T-helper 2 cell treated with Interferon-gamma antibody and Interleukin-4, amounts not matched to agents 5 μg/mL and 100 μg/mL, for 36 hours (primary cell): ENCODE data around the gene IGF2.

Source experiments
- DNase-seq: peaks from one replicate; pipeline ENCODE4 v3.0.0; 2021; ENCODE audit warnings: low spot score
- H3K27ac Mint-ChIP-seq: one replicate; pipeline ENCODE4 v1.8.0; 2021; ENCODE audit warnings: mild to moderate bottlenecking, mixed read lengths
- H3K27me3 Mint-ChIP-seq: one replicate; pipeline ENCODE4 v1.8.0; 2021; ENCODE audit warnings: low read depth, mixed read lengths
- H3K36me3 Mint-ChIP-seq: one replicate; pipeline ENCODE4 v1.8.0; 2021; ENCODE audit warnings: low read depth, mixed read lengths
- H3K4me1 Mint-ChIP-seq: one replicate; pipeline ENCODE4 v1.8.0; 2021; ENCODE audit warnings: low read depth, mixed read lengths
- H3K4me3 Mint-ChIP-seq: one replicate; pipeline ENCODE4 v1.8.0; 2022; ENCODE audit warnings: mild to moderate bottlenecking, moderate library complexity, mixed read lengths
- H3K9me3 Mint-ChIP-seq: one replicate; pipeline ENCODE4 v1.8.0; 2021; ENCODE audit warnings: mixed read lengths

IGF2 gene

GRCh38 chr11:2121227-2122130 lies 17.7 kb downstream of the IGF2 start:
- no peaks in the 10 kb centered on the region for H3K36me3 Mint-ChIP-seq
- no peaks in the 10 kb centered on the region for H3K4me1 Mint-ChIP-seq
- H3K9me3 Mint-ChIP-seq, result no peaks in the 10 kb centered on the region
- peaks cover 8% of the 10 kb centered on the region for H3K27me3 Mint-ChIP-seq
- H3K4me3 Mint-ChIP-seq, result no peak overlapping the region
- no peak overlapping the region for H3K27ac Mint-ChIP-seq
- no peak for DNase-seq

GRCh38 chr11:2120359-2121100 lies 18.7 kb downstream of the IGF2 start:
- H3K4me3 Mint-ChIP-seq, result no peak overlapping the region
- no peak for DNase-seq
- H3K4me1 Mint-ChIP-seq, result no peaks in the 10 kb centered on the region
- no peaks in the 10 kb centered on the region for H3K36me3 Mint-ChIP-seq
- peaks cover 11% of the 10 kb centered on the region for H3K27me3 Mint-ChIP-seq
- no peaks in the 10 kb centered on the region for H3K9me3 Mint-ChIP-seq
- H3K27ac Mint-ChIP-seq, result no peak overlapping the region

GRCh38 chr11:2118677-2119076 lies 20.5 kb downstream of the IGF2 start:
- Mint-ChIP-seq H3K4me1 (no peaks in the 10 kb centered on the region), H3K27me3 (peaks cover 11% of the 10 kb centered on the region), H3K27ac (no peak overlapping the region), H3K9me3 (no peaks in the 10 kb centered on the region), H3K36me3 (no peaks in the 10 kb centered on the region), H3K4me3 (no peak overlapping the region)
- DNase-seq, result no peak

GRCh38 chr11:2116680-2117079 lies 22.5 kb downstream of the IGF2 start:
- no peaks in the 10 kb centered on the region for H3K36me3 Mint-ChIP-seq
- H3K4me1 Mint-ChIP-seq, result no peaks in the 10 kb centered on the region
- H3K4me3 Mint-ChIP-seq, result no peak overlapping the region
- no peak for DNase-seq
- H3K27ac Mint-ChIP-seq, result no peak overlapping the region
- H3K27me3 Mint-ChIP-seq, result peaks cover 11% of the 10 kb centered on the region
- no peaks in the 10 kb centered on the region for H3K9me3 Mint-ChIP-seq

- Mint-ChIP-seq H3K27ac (no peak overlapping the region), H3K36me3 (no peaks in the 10 kb centered on the region), H3K4me1 (no peaks in the 10 kb centered on the region), H3K9me3 (no peaks in the 10 kb centered on the region), H3K4me3 (no peak overlapping the region), H3K27me3 (peaks cover 16% of the 10 kb centered on the region)
- no peak for DNase-seq
Measured at GRCh38 chr11:2115308-2115707, 23.9 kb downstream of the IGF2 start.

DNA sequence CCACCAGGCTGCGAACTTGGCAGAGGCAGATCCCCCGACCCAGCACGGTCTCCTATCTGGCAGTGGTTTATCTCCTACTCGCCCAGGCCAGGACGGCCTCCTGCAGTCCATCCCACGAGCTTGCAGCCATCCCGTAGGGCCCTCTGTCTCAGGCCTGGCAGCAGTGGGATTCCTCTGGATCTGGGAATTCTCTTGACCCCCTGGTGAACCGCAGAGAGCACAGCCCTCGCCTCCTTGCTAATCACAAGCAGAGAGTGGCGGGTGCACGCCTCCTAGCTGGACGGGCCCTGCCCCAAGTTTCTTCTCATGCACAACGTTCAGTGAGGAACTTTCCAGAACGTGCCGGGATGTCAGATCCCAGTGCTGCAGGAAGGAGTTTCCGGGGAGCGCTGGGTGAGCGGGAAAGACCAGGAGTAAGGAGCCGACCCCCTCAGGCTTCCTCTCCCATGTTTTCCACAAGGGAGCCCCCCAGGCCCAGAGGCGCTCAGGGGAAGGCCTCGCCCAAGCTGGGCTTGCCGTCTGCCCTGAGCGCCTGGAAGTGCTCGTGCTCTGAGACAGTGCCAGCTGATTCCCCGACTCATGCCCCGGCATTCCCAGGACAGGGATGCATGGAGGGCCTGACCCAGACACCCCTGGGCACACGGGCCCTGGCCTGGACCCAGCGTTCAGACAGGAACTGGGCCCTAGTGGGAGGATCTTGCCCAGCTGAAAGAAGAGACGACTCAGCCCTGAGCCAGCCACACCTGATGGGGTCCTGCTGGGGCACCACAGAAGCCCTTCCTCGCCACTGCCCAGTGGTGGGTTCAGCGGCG lies 24.6 kb downstream of the IGF2 start:
- Mint-ChIP-seq H3K27ac (no peak overlapping the region), H3K27me3 (peaks cover 20% of the 10 kb centered on the region), H3K36me3 (no peaks in the 10 kb centered on the region), H3K9me3 (no peaks in the 10 kb centered on the region), H3K4me1 (no peaks in the 10 kb centered on the region), H3K4me3 (no peak overlapping the region)
- DNase-seq, result no peak

GRCh38 chr11:2113776-2114175 lies 25.4 kb downstream of the IGF2 start:
- no peaks in the 10 kb centered on the region for H3K36me3 Mint-ChIP-seq

DNA sequence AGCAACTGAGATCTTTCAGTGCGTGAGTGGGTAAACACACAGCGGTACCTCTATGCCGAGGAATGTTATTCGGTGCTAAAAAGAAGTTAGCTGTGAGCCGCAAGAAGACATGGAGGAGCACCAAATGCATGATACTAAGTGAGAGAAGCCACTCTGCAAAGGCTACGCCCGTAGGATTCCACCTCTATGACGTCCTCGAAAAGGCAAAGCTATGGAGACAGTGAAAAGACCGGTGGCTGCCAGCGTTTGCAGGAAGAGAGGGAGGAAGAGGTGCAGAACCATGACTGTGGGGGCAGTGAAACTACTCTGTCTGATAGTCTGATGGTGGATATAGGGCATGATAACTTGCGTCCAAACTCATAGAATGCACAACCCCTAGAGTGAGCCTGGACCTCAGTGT lies 28.7 kb downstream of the IGF2 start:
- H3K9me3 Mint-ChIP-seq, result no peaks in the 10 kb centered on the region
- H3K36me3 Mint-ChIP-seq, result no peaks in the 10 kb centered on the region
- no peak overlapping the region for H3K27ac Mint-ChIP-seq
- no peak for DNase-seq
- no peaks in the 10 kb centered on the region for H3K4me1 Mint-ChIP-seq
- H3K27me3 Mint-ChIP-seq, result peaks cover 8% of the 10 kb centered on the region
- H3K4me3 Mint-ChIP-seq, result no peak overlapping the region

More at GRCh38 chr11:2113776-2114175, 25.4 kb downstream of the IGF2 start:
- H3K4me3 Mint-ChIP-seq, result no peak overlapping the region
- H3K27ac Mint-ChIP-seq, result no peak overlapping the region
- no peaks in the 10 kb centered on the region for H3K4me1 Mint-ChIP-seq
- no peak for DNase-seq
- no peaks in the 10 kb centered on the region for H3K9me3 Mint-ChIP-seq
- H3K27me3 Mint-ChIP-seq, result peaks cover 20% of the 10 kb centered on the region

- Mint-ChIP-seq H3K4me3 (no peak overlapping the region), H3K9me3 (no peaks in the 10 kb centered on the region), H3K36me3 (no peaks in the 10 kb centered on the region), H3K27ac (no peak overlapping the region), H3K4me1 (no peaks in the 10 kb centered on the region), H3K27me3 (peaks cover 8% of the 10 kb centered on the region)
- DNase-seq, result no peak
Measured at GRCh38 chr11:2109541-2110019, 29.6 kb downstream of the IGF2 start.

DNA sequence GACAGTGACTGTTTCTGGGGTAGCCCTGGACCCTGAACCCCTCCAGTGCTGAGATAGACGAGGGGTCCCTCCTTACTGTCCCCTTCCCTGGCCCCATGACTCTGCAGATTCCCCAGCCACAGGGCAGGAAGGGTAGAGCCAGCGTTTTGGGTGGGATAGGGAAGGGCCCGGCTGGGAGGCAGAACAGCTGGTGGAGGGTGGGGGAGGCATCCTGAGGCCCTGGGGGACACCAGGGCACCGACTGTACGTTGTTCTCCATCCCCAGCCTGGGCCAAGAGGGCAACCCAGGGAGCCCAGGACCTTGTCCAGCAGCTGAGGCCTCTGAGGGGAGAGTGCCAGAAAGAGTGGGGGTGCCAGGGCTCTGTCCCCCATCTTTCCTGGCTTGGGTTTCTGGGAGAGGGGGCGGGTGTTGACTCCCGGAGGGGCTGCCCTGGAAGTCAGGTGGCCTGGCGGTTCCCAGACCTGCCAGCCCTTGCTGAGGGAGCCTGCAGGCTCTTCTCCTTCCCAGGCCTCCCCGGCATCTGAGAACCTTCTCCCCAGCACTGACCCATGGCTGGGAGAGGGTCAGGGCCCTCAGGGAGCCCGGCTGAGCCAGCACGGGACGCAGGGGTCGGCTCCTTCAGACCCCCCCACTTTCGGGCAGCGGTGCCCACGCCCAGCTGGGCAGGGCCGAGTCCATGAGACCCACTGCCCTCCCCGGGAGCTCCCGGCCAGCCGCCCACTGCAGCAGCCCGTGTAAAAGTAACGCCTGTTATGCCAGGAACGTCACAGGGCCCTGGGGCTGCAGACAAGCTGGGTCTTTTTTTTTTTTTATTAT lies 30.3 kb downstream of the IGF2 start:
- Mint-ChIP-seq H3K36me3 (no peaks in the 10 kb centered on the region), H3K4me3 (no peak overlapping the region), H3K27me3 (peaks cover 8% of the 10 kb centered on the region), H3K4me1 (no peaks in the 10 kb centered on the region), H3K27ac (no peak overlapping the region), H3K9me3 (no peaks in the 10 kb centered on the region)
- DNase-seq, result no peak

DNA sequence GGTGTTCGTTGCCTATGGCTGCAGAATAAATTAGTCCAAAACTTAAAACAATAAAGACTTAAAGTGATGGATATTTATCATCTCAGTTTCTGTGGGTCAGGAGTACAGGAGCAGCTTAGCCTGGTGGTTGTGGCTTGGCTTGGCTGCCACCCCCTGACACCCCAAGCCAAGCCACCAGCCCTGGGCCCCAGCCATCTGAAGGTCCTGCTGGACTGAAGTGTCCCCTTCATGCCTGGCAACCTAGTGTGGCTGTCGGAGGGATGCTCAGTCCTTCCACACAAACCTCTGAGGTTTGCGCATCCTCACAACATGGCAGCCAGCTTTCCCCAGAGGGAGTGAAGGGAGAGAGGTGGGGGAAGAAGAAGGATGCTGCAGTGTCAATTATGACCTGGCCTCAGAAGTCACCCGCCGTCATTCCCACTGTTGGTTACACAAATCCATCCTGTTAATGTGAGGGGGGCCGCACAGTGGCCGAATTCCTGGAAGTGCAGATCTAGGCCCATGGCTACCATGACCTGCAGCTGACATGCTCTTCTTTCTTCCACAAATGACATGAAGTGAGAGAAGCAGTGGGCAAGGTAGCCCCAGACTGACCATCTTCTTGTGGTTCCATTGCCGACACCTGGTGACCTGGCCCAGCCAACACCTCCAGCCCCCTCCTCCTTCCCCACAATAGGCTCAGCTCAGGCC lies 31.1 kb downstream of the IGF2 start:
- H3K36me3 Mint-ChIP-seq, result no peaks in the 10 kb centered on the region

GRCh38 chr11:2107521-2107920 lies 31.7 kb downstream of the IGF2 start:
- no peaks in the 10 kb centered on the region for H3K9me3 Mint-ChIP-seq
- no peaks in the 10 kb centered on the region for H3K4me1 Mint-ChIP-seq
- DNase-seq, result no peak
- no peak overlapping the region for H3K27ac Mint-ChIP-seq
- peaks cover 8% of the 10 kb centered on the region for H3K27me3 Mint-ChIP-seq
- H3K4me3 Mint-ChIP-seq, result no peak overlapping the region
- no peaks in the 10 kb centered on the region for H3K36me3 Mint-ChIP-seq

More for the DNA sequence above, 31.1 kb downstream of the IGF2 start:
- Mint-ChIP-seq H3K27ac (no peak overlapping the region), H3K4me3 (no peak overlapping the region), H3K9me3 (no peaks in the 10 kb centered on the region), H3K27me3 (peaks cover 8% of the 10 kb centered on the region), H3K4me1 (no peaks in the 10 kb centered on the region)
- no peak for DNase-seq
